Lung (tissue), 12 donors: ENCODE results near the gene HYKK. TPM values are rescaled to one million over a fixed set of nuclear protein-coding genes. Genes with fewer than 3 reads are reported as not detected.

Experiments used
- ATAC-seq: fragments of 200-7000 bp; cut with Tn5 transposase; one replicate; pipeline ENCODE4 v1.9.1; 2020; ENCODE audit warnings: moderate number of reproducible peaks; ENCODE audit not compliant: insufficient read depth, low FRiP score
- DNase-seq, 3 donors: peaks; one replicate each; pipeline ENCODE4 v3.0.0-alpha.2; 2013 to 2017
- H3K27ac ChIP-seq, 2 donors: one replicate each; pipeline ENCODE4 v1.5.1; 2013; ENCODE audit warnings: mild to moderate bottlenecking in 2 of 2, moderate library complexity in 2 of 2, control low read depth in 1 of 2, inconsistent platforms in 1 of 2, low read depth in 1 of 2, low read length in 1 of 2
- H3K27me3 ChIP-seq, 3 donors: one replicate each; pipeline ENCODE4 v1.5.1; 2013; ENCODE audit warnings: low read length in 2 of 3; ENCODE audit not compliant: control insufficient read depth in 3 of 3, insufficient read depth in 3 of 3
- H3K36me3 ChIP-seq, 4 donors: one replicate each; pipeline ENCODE4 v1.5.1; 2013; ENCODE audit warnings: low read length in 4 of 4, mild to moderate bottlenecking in 1 of 4, moderate library complexity in 1 of 4; ENCODE audit not compliant: control insufficient read depth in 4 of 4, insufficient read depth in 4 of 4
- H3K4me1 ChIP-seq, 5 donors: one replicate each; pipeline ENCODE4 v1.5.1; 2013; ENCODE audit warnings: low read length in 5 of 5, mild to moderate bottlenecking in 2 of 5, moderate library complexity in 1 of 5; ENCODE audit not compliant: control insufficient read depth in 5 of 5, insufficient read depth in 5 of 5
- H3K4me3 ChIP-seq: one replicate; pipeline ENCODE4 v1.5.1; 2013; ENCODE audit warnings: mild to moderate bottlenecking, control low read depth, moderate library complexity
- H3K9ac ChIP-seq, 2 donors: one replicate each; pipeline ENCODE4 v1.5.1; 2013; ENCODE audit warnings: low read length in 2 of 2, control low read depth in 1 of 2; ENCODE audit not compliant: insufficient read depth in 1 of 2
- H3K9me3 ChIP-seq, 4 donors: one replicate each; pipeline ENCODE4 v1.5.1; 2013; ENCODE audit warnings: low read length in 3 of 4, mild to moderate bottlenecking in 1 of 4, moderate library complexity in 1 of 4; ENCODE audit not compliant: control insufficient read depth in 4 of 4, insufficient read depth in 3 of 4
- CTCF ChIP-seq: IDR thresholded peaks from 2 replicates; pipeline ENCODE4 v1.5.1; 2012; ENCODE audit warnings: mild to moderate bottlenecking; ENCODE audit errors: control extremely low read depth, extremely low read depth
- WGBS, 2 donors: extraction: QIAGEN DNeasy Blood & Tissue Kit; methylation state at CpG; one replicate each; pipeline ENCODE4 v1.1.7; 2013; 5-methylcytosine and 5-hydroxymethylcytosine counted together
- polyA plus RNA-seq, 2 donors: library from polyadenylated mRNA; stranded (reverse); fragments of 200-250 nt; gene quantifications; one replicate each; pipeline ENCODE4 v1.2.1, GENCODE V29; 2013
- total RNA-seq, 2 donors: library from RNA; depleted of rRNA in 1 of 2; stranded (reverse); fragments of >200 nt in 1 of 2; gene quantifications; one replicate each; pipeline ENCODE4 v1.2.1, GENCODE V29; 2014 to 2021
- donor health status: control.
- donor health status: control.
- donor health status: Bipolar disorder and iron deficiency.
- donor health status: healthy.
- donor health status: DM: yes; HTN: yes; CAD: no.

Gene HYKK
- total and polyA plus RNA-seq, 4 donors: 1.6 to 5.7 (median 4.9) TPM

GRCh38 chr15:78550194-78550593, 42.8 kb downstream of the HYKK start:
- Histone ChIP-seq H3K4me3 (no peak overlapping the region), H3K4me1 (no peaks in the 10 kb centered on the region), H3K9me3 (no peaks in the 10 kb centered on the region), H3K27ac (no peak overlapping the region), H3K36me3 (peaks cover 21 to 46% (median 41%) of the 10 kb centered on the region in 4 donors), H3K9ac (no peak overlapping the region), H3K27me3 (no peaks in the 10 kb centered on the region)
- 87 to 89% methylated on average over 6 of the region's 6 CpGs for WGBS, 2 donors
- TF ChIP-seq CTCF: no peak
- DNase-seq (no peak), ATAC-seq (no peak)

GRCh38 chr15:78550815-78551214, 43.4 kb downstream of the HYKK start:
- ATAC-seq: no peak
- Histone ChIP-seq H3K9ac (no peak overlapping the region), H3K4me1 (no peaks in the 10 kb centered on the region), H3K4me3 (no peak overlapping the region), H3K27me3 (no peaks in the 10 kb centered on the region), H3K36me3 (peaks cover 21 to 40% (median 35%) of the 10 kb centered on the region in 4 donors), H3K9me3 (no peaks in the 10 kb centered on the region), H3K27ac (no peak overlapping the region)
- no peak for DNase-seq
- TF ChIP-seq CTCF: no peak
- WGBS, 2 donors: 81 to 89% methylated on average over 3 of the region's 3 CpGs

GRCh38 chr15:78551902-78552301, 44.5 kb downstream of the HYKK start:
- no peak overlapping the region for H3K9ac ChIP-seq
- WGBS, 2 donors: 89 to 94% methylated on average over 5 of the region's 5 CpGs

More at GRCh38 chr15:78551902-78552301, 44.5 kb downstream of the HYKK start:
- Histone ChIP-seq H3K4me3 (no peak overlapping the region), H3K27ac (no peak overlapping the region), H3K36me3 (peaks cover 14 to 38% (median 27%) of the 10 kb centered on the region in 4 donors), H3K27me3 (no peaks in the 10 kb centered on the region), H3K4me1 (no peaks in the 10 kb centered on the region), H3K9me3 (no peaks in the 10 kb centered on the region)
- DNase-seq (no peak), ATAC-seq (no peak)
- no peak for TF ChIP-seq CTCF
